ENCODE data around the gene ASB10.

The ASB10 gene

DNA sequence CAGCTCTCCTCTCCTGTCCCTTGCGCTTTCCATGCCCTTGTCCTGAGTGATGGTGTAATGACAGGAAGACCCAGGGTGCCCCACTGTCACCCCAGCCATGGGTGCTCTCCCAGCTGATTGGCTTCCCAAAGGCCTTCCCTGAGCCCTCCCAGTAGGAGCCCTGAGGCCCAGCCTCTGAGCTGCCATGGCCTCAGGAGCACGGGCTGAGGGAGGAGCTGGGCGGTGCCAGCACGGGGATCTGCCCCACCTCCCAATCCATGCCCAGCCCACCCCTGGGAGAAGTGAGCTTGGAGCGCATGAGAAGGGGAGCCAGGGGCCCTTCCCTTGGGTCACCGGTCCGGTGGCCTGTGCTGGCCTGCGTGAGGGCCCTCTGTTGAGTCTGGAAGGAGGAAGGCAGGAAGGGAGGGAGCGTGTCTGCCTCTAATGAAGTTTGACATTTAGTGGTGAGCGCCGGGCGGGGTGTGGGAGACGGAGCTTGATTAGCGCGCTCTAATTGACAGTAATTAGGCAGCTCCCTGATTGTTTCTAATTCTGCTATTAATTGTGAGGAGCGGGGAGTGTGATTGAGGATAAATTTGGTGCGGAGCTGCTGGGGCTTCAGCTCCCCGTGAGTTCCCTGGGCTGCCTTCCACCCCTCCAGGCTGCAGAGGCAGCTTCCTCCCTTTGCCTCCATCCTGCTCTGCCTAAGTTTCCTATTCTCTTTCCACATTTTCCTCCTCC is 47.8 kb downstream of the ASB10 start:
- in situ Hi-C loops (cut with HindIII; ENCODE audit: low sequenced_read_pairs), result loop anchor here (25.0 kb wide), 1 partner anchor 173 kb away; no protein-coding TSS in a partner anchor

DNA sequence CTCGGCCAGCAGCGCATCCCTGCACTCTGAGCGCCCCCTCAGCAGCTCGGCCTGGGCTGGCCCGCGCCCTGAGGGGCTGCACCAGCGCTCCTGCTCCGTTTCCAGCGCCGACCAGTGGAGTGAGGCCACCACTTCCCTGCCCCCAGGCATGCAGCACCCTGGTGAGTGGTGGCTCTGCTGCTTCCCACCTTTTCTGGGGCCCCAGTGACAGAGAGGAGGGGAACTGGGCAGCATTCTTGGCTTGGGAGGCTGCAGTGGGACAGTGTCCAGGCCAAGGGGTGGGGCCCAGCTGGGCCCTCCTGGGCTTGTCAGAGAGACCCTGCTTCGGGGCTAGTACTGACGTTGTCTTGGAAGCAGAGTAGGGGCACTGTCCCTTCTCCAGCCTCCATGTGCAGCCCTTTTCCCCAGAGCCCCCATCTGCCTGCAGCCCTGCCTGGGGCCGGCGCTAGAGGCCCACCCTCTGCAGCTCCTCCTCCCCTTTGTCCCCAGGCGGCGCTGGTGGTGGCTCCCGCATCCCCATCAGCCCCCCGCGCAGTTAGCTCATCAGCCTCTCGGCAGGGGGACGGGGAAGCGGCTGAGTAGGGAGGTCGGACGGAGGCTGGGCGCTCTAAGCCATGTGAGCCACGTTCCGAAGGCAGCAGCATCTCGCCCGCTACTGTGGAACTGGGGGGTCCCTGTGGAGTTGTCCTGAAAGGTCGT is 48.7 kb downstream of the ASB10 start:
- in situ Hi-C loops (cut with HindIII; ENCODE audit: low sequenced_read_pairs), result loop anchor here (25.0 kb wide), 1 partner anchor 174 kb away; no protein-coding TSS in a partner anchor

DNA sequence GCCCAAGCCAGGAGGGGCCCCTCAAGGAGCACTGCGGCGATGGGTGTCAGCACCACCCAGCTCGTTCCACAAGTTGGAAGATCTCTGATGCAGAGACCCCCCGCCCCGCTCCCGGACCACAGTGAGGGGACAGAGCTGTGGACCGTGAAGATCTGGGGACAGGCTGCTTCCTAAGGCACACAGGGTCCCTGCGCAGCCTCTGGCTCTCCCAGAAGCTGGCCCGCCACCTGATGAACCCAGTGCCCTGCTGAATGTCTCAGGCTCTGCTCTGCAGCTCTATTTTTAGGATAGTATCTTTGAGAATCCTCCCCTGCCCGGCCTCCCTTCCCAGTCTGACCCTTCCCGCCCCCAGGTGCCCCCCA is 49.3 kb downstream of the ASB10 start:
- in situ Hi-C loops (cut with HindIII; ENCODE audit: low sequenced_read_pairs), result loop anchor here (25.0 kb wide), 1 partner anchor 175 kb away; no protein-coding TSS in a partner anchor

DNA sequence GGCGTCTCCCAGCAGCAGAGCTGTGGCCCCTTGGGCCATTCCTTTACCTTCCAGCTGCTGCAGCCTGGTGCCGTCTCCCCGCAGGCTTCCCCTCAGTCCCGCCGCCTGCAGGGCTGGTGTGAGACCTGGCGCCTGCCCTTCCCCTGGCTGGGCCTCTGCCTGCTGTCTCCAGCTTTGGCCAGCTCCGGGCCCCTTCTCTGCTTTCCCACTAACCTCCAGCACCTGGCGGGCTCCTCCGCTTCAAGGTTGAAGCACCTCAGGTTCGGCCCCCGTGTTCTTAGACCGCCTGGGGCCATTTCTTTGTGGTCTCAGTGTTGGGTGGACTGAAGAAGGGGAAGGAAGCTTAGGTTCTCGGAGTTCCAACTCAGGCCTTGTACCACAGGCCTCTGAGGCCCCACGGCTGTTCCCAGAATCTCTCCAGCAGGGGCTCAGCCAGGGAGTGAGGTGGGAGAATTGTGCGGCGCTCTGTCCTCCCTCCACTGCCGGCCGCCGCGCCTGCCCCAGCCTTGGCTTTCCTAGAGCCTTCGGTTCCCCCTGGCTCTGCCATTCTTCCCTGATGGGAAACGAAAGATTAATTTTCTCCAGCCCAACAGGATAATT is 49.9 kb downstream of the ASB10 start:
- in situ Hi-C loops (cut with HindIII; ENCODE audit: low sequenced_read_pairs), result loop anchor here (25.0 kb wide), 1 partner anchor 175 kb away; no protein-coding TSS in a partner anchor

DNA sequence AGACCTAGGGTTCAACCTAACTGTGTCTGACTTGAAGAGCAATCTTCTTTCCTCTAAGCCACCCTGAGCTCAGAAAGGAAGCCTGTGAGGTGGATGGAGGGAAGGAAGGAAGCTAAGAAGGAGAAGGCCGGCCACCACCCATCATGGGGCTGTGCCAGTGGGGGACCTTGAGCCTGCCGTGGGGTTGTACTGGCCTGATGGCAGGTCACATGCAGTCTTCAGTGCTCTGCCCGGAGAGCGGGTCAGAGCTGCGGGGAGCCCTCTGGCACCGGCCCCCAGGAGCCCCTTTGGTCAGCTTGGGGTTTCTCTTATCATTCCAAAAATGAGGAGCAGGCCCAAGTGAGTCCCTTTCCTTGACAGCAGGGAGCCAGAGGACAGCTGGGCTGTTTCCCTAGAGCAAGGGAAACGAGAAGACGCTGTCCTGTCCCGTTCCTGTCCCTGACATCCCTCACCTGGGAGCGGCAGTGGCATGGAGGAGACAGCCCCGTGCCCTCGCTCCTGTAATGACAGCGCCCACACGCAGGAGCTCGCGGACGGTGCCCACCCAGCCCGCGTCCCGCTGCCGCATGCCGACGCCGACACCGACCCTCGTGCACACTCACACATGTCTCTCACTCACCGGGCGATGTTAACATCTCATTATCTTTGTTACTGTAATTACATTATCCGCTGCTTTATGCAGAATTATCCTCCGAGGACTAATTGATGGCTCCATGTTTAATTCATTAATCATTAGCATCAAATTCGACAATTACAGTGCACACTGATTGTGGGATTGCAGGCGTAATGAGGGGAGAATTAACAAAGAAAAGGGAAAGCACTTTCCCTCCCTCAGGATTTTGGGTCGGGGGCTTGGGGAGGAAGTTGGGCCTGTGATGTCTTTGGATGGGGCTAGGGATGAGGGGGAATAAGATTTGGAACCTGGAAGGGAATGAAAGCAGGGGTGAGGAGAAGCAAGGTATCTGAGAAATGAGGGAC is 50.9 kb downstream of the ASB10 start:
- in situ Hi-C loops (cut with HindIII; ENCODE audit: low sequenced_read_pairs), result loop anchor here (25.0 kb wide), 1 partner anchor 176 kb away; no protein-coding TSS in a partner anchor

DNA sequence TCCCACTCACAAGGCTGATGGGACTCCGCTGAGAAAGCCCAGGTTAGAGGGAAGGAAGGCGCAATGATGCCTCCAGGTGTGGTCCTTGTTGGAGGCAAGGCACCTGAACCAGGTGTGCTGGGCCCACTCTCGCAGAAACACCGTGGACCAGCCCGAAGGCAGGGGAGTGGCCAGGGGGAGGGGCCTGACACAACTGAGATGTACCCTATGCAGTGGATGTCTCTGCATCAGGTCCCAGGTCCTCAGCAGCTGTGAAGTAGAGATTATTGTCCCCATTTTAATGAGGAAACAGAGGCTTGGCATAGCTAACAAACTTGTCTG is 51.6 kb downstream of the ASB10 start:
- in situ Hi-C loops (cut with HindIII; ENCODE audit: low sequenced_read_pairs), result loop anchor here (25.0 kb wide), 1 partner anchor 177 kb away; no protein-coding TSS in a partner anchor

DNA sequence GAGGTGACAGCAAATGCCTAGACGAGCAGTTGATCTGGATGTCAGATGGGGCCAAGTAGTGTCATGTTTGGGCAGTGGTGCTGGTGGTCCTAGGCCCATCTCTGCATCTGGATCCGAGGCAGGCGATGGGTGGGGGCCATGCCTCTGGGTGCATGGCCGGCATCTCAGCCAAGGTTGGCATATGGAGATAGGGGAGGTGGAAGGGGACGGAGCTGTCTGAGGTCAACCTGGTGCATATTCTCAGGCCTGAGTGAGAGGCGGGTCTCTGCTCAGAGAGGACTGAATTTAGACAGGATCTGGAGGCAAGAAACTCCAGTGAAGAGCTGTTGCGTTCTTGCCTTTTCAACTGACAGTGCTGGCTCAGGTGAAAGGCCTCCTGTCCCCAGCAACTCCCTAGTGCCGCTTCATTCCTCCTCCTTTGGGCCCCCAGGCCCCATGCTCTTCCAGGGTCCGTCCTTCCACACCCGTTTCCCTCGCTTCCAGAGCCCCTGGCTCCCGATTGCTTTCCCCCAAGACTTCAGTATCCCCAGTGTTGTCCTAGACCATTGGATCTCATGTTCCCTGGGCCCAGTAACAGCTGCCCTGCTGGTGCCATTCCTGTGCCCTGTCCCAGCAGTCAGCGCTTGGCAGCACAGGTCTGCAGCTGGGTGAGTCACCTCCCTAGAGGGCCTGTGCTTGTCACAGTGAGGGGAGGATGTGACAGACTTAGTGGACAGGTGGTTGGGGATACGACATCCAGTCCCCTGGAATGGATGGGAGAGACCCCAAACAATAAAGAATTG is 52.1 kb downstream of the ASB10 start:
- in situ Hi-C loops (cut with HindIII; ENCODE audit: low sequenced_read_pairs), result loop anchor here (25.0 kb wide), 1 partner anchor 177 kb away; no protein-coding TSS in a partner anchor

DNA sequence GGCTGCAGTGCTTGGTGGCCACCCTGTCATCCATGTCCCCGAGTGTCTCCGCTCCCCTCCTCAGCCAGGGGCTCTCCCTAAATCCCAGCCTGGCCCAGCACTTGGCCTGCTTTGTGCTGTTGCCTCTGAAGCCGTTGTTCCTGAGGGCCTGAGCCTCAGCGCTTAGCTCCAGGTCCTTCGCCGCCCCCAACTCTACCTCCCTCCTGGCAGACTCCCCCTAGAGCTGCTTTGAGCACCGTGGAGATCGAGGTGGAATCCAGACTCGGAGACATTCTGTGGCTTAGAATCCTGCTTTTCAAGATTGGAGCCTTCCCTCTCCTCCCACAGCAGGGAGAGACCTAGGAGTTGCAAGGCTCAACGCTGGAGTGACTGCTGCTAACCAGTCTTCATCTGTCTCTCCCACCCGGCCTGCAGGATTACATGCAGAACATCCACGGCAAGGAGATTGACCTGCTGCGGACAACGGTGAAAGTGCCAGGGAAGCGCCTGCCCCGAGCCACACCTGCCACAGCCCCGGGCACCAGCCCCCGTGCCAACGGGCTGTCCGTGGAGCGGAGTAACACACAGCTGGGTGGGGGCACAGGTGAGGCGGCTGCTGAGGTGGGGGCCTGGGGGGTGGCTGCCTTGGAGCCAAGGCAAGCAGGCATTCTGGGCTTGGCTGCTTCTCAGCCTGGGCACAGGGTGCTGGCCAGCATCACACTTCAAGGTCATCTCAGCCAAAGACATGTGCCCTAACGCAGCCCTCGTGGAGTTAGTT is 52.9 kb downstream of the ASB10 start:
- in situ Hi-C loops (cut with HindIII; ENCODE audit: low sequenced_read_pairs), result loop anchor here (25.0 kb wide), 1 partner anchor 178 kb away; no protein-coding TSS in a partner anchor

DNA sequence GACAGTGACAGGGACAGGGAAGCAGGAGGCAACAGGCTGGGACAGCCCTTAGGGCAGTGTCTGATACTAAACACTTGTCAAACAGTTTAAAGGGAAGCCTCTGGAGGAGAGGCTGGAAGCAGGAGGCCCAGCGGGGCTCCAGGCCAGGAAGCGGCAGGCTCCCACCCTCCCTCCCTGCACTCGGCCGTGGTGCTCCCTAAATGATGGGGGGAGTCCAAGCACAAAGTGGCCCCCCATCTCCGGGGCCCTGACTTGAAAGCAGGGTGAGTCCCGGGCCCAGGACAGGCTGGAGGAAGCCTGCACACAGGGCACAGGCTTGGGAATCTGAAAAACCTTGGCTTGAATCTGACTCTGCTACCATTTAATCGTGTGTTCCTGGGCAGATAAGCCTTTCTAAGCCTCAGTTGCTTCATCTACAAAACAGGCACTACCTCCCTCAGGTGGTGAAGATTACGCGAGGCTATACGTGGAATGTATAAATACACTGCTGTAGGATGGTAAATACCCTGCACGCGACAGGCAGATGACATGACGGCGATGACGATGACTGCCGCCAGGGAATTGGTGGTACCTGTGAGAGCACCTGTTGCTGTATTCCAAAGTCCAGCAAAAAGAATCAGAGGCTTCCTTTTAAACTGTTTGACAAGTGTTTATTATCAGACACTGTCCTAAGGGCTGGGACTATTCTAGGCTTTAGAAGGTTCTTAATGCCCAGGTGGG is 53.6 kb downstream of the ASB10 start:
- in situ Hi-C loops (cut with HindIII; ENCODE audit: low sequenced_read_pairs), result loop anchor here (25.0 kb wide), 1 partner anchor 179 kb away; no protein-coding TSS in a partner anchor

DNA sequence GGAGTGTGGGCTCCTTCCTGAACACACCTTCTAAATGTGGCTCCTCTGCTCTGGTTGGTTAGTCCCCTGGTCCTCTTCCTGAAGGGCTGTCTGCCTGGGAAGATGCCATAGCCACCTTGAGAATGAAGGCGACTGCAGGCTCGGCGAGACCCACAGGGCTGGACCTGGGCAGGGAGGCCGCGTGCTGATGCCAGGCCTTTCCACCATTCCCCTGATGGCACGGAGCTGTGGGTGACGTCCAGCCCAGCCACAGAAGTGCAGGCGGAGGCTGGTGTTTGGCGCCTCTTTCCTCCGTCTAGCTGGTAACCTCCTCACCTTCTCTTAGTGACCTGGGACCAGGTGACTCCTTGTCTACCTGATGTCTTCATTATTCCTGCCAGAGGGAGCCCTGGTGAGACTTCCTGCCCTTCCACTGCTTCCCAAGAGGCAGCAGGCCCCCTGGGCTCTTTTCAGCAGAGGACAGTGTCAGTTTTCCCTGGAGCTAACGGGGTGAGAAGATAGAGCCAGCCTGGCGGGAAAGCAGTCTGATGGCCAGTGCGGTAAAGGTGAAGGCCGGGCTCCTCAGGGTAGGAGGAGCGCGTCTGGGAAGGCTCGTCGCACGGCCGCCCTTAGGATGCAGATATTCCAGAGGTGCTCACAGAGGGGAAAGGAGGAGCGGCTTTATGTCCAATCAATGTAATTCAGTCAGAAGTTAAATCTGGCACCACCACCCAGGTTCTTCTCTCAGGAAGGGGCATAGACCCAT is 54.4 kb downstream of the ASB10 start:
- in situ Hi-C loops (cut with HindIII; ENCODE audit: low sequenced_read_pairs), result loop anchor here (25.0 kb wide), 1 partner anchor 180 kb away; no protein-coding TSS in a partner anchor

DNA sequence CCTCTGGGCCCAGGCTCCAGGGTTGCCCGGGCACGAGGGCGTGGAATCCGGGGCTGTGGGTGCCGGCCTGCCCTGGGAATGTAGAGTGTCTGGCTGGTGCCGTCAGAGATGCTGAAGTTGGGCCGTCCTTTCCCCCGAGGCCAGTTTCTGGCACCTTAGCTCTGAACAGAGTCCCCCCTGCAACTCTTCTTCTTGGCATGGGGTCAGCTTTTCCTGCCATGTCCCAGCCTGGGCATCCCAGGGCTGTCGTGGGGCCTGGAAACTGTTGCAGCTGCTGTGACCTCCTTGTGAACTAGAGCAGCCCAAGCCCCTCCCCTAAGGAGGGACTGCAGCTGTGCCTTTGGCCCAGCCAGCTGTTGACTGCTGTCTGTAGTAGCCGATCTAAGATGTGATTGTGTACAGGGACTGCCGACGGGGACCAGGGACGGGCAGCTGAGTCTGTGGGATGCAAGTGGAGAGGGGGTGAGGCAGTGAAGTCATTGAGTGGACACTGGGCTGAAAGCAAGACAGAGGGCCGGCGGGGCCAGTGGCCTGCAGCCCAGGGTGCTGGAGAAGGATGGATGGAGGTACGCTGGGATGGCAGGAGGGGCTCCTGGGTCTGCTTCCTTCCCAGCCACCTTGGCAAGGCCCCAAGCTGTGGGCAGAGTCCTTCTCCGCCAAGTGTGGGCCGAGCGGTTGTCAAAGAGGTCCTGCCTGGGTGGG is 55.3 kb downstream of the ASB10 start:
- in situ Hi-C loops (cut with HindIII; ENCODE audit: low sequenced_read_pairs), result loop anchor here (25.0 kb wide), 1 partner anchor 181 kb away; no protein-coding TSS in a partner anchor

DNA sequence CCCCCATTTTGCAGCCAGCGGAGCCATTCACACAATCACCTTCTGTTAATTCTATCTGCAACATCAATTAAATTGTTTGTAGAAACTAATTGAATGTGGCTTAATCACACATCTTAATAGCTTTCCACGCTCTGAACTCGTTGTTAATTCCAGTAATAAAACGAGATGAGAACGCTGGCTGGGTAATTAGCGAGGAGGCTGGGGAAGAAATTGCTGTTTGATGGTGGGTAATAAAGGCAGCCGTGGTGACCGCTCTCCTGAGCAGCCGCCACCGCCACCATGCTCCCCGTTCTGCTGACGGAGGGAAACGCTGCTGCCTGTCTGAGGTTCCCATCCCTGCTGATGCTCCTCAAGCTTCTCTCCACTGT is 55.8 kb downstream of the ASB10 start:
- in situ Hi-C loops (cut with HindIII; ENCODE audit: low sequenced_read_pairs), result loop anchor here (25.0 kb wide), 1 partner anchor 181 kb away; no protein-coding TSS in a partner anchor

DNA sequence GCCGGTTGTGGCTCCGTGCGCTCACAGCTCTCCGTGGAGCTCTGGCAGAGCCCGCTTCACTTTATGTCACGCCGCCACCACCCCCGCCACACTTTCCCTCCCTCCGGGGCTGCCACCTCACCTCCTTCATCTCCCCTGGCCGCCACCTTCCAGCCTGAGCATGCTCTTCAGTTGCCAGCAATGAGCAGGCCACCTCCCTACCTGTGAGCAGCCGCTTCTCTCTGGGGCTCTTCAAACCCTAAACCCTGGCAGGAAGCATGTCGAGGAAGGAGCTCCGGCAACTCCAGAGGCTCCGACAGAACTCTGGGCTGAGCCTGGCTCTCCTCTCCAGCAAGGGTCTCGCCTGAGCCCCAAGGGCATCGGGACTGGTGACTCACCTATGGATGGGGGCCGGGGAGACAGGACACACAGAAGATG is 56.3 kb downstream of the ASB10 start:
- in situ Hi-C loops (cut with HindIII; ENCODE audit: low sequenced_read_pairs), result loop anchor here (25.0 kb wide), 1 partner anchor 182 kb away; no protein-coding TSS in a partner anchor

DNA sequence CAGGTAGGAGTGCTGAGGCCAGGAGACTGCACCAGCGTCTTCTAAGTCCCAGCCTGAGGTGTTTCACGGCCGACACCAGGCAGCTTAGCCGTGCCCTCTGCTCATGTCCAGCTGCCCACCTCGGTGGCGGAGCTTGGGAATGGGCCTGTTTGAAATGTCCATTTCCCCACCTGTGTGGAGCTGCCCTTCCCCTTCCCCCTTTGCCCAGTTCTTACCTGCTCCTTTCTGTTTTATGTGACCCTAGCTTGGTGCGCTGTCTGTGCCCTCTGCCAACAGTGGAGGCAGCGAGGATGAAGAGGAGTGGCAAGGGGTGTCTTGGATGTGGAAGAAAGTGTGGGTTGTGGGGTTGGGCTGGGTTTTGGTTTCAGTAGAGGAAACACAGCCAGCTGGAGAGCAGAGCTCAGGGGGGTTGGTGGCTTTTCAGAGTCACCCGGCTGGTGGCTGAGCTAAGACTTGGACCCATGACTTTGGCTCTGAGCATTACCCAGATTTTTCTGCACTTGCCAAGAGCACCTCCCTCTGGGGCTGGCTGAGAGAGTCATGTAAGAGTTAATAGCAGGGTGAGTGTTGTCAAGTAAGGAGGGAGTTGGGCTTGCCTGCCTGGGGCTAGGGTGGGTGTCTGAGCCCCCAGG is 57.0 kb downstream of the ASB10 start:
- in situ Hi-C loops (cut with HindIII; ENCODE audit: low sequenced_read_pairs), result loop anchor here (25.0 kb wide), 1 partner anchor 182 kb away; no protein-coding TSS in a partner anchor

DNA sequence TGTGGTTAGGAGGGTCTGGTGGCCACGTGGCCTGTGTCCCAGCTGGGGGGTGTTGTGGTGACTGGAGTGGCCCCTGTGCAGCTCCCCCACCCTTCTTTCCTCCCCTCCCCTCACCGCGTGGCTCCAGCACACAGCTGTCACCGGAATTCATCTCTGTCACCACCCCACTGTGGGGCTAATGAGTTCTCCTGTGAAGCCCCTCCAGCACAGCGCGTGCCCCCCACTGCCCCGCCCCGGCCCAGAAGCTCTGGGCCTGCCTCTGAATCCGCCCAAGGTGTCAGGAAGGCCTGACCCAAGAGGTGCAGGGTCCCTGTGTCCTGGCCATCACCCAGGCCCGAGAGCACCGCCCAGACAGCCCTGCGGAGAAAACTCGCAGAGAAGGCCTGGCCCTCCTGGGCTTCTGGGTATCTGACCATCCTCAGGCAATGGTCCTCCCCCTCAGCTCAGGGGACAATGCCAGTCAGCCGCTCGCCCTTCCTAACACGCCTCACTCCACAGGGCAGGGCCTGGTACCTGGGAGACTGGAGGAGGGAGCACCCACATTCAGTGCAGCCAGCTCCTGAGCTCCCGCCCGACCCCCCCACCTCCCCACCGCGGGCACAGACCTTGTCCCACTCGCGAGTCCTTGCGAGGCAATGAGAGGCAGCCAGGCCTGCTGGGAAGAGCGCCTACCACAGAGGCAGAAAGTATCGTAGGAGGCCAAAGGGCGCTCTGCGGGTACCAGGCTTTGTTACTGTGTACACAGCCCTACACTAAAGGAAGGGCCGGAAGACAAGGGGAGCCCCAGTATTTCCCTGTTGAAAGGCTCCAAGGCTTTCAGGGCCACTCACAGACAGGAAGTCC is 57.7 kb downstream of the ASB10 start:
- in situ Hi-C loops (cut with HindIII; ENCODE audit: low sequenced_read_pairs), result loop anchor here (25.0 kb wide), 1 partner anchor 183 kb away; no protein-coding TSS in a partner anchor
